ENCODE results near the gene ACOT11. TPM values are rescaled to one million over a fixed set of nuclear protein-coding genes. Genes with fewer than 3 reads are reported as not detected.
"Not testable (repeated sequence)": the region's sequence is repeated elsewhere in the genome, so short reads cannot be mapped to it uniquely, and the experiment has no call there.

The ACOT11 gene
- total RNA-seq, 1 donor from 2014 or later: 0.25 TPM

DNA sequence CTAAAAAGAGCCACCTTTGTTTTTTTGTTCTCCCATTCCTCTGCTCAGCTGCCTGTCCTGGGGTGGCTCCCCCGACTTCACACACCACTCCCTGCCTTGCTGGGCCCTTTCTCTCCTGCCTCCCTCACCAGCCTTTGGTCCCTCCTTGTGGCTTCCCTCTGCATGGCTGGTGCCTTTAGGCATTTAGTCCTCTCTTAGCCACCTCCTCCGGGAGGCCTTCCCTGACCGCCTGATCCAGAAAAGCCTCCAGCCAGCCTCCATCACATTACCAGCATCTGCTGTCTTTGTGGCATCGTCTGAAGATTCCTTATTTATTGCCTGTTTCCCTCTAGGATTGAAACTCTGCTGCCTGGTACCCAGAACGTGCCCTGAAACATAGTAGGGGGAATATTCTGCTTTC, 46.2 kb upstream of the ACOT11 start:
- Mint-ChIP-seq H3K9me3 (ENCODE audit: low read depth) (no peaks in the 10 kb centered on the region), H3K4me3 (ENCODE audit: unreplicated experiment) (no peak overlapping the region), H3K27ac (ENCODE audit: unreplicated experiment) (no peak overlapping the region), H3K27me3 (ENCODE audit: low read depth) (peaks cover 5% of the 10 kb centered on the region), H3K36me3 (ENCODE audit: low read depth) (peaks cover 2% of the 10 kb centered on the region), H3K4me1 (ENCODE audit: low read depth) (peaks cover 17% of the 10 kb centered on the region)
- DNase-seq (ENCODE audit: low spot score): no peak
- TF ChIP-seq, protein P1, sequence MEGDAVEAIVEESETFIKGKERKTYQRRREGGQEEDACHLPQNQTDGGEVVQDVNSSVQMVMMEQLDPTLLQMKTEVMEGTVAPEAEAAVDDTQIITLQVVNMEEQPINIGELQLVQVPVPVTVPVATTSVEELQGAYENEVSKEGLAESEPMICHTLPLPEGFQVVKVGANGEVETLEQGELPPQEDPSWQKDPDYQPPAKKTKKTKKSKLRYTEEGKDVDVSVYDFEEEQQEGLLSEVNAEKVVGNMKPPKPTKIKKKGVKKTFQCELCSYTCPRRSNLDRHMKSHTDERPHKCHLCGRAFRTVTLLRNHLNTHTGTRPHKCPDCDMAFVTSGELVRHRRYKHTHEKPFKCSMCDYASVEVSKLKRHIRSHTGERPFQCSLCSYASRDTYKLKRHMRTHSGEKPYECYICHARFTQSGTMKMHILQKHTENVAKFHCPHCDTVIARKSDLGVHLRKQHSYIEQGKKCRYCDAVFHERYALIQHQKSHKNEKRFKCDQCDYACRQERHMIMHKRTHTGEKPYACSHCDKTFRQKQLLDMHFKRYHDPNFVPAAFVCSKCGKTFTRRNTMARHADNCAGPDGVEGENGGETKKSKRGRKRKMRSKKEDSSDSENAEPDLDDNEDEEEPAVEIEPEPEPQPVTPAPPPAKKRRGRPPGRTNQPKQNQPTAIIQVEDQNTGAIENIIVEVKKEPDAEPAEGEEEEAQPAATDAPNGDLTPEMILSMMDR (IDR thresholded peaks at IDR 0.05): no peak

DNA sequence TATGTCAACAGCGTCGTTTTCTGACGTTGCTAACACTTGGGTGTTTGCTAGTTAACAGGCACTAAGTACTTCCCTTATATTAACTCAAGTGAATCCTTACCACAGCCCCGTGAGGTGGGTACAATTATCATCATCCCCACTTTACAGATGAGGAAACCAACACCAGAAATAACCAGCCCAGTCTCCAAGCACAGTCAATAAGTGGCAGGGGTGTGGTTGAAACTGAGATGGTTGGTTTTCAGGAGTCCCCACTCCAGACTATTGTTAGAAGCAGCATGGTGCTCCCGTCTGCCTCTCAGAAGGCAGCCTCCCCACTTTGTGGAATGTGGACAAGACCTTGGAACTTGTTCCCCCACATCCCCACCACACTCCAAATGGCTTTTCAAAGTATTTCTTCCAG, 45.7 kb upstream of the ACOT11 start:
- Mint-ChIP-seq H3K36me3 (ENCODE audit: low read depth) (no peaks in the 10 kb centered on the region), H3K27me3 (ENCODE audit: low read depth) (peaks cover 5% of the 10 kb centered on the region), H3K27ac (ENCODE audit: unreplicated experiment) (no peak overlapping the region), H3K4me1 (ENCODE audit: low read depth) (peaks cover 17% of the 10 kb centered on the region), H3K9me3 (ENCODE audit: low read depth) (no peaks in the 10 kb centered on the region), H3K4me3 (ENCODE audit: unreplicated experiment) (no peak overlapping the region)
- TF ChIP-seq, protein P1 (IDR thresholded peaks at IDR 0.05): no peak
- no peak for DNase-seq (ENCODE audit: low spot score)

DNA sequence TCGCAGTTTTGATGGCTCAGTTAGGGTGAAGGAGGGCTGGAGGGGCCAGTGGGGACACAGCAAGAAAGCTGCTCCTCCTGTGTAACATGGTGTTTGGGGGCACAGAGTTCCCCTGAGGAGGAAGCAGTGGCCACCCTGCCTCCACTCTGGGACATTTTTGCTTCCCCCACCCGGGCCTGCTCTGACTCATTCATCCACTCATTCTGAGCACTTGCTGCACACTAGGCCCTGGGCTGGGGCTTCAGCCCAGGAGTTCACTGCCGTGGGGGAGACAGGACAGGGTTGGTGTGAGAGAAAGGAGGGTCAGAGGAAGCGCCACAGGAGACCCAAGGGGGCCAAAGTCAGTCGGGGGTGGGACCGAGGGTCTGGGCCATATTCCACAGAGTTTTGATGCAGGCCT, 41.4 kb upstream of the ACOT11 start:
- TF ChIP-seq, protein P1 (IDR thresholded peaks at IDR 0.05): no peak
- no peak overlapping the region for H3K27ac Mint-ChIP-seq (ENCODE audit: unreplicated experiment)

DNA sequence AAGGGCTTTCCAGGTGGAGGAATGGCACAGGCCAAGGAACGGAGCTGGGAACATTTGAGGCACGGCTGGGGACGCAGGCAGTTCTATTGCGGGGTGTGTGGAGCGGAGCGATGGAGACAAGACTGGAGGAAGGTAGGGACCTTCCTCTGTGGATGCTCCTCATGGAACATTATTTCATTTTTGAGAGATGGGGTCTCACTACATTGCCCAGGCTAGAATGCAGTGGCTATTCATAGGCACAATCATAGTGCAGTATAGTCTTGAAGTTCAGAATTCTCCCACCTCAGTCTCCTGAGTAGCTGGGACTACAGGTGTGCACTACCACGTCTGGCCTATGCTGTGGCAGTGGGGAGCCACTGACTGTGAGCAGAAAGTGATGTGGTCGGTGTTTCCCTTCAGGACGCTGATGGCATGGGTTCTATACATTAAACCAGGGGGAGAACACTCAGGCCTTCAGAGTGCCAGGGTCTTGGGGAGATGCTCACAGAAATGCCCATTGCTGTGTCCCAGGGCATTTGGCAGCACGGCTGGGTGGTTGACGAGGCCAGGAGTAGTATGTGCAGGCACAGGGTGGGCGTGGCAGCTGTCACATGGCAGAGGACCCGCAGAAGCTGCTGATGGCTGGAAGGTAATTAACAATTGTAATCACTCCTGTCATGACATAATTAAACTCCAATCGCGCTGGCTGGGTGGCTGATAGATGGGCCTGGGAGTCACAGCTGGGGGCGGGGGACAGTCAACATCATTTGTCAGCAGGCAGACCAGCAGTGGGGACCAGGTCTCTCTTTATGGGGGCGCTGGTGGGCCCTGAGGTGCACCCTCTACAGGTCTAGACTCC, 40.8 kb upstream of the ACOT11 start:
- no peak for DNase-seq (ENCODE audit: low spot score)
- H3K4me3 Mint-ChIP-seq (ENCODE audit: unreplicated experiment): no peak overlapping the region
- H3K27me3 Mint-ChIP-seq (ENCODE audit: low read depth): peaks cover 3% of the 10 kb centered on the region
- H3K9me3 Mint-ChIP-seq (ENCODE audit: low read depth): peaks cover 3% of the 10 kb centered on the region
- peaks cover 6% of the 10 kb centered on the region for H3K4me1 Mint-ChIP-seq (ENCODE audit: low read depth)
- no peaks in the 10 kb centered on the region for H3K36me3 Mint-ChIP-seq (ENCODE audit: low read depth)
- H3K27ac Mint-ChIP-seq (ENCODE audit: unreplicated experiment): no peak overlapping the region
- TF ChIP-seq, protein P1 (IDR thresholded peaks at IDR 0.05): no peak

More for the DNA sequence above, 41.4 kb upstream of the ACOT11 start:
- no peak overlapping the region for H3K4me3 Mint-ChIP-seq (ENCODE audit: unreplicated experiment)
- peaks cover 5% of the 10 kb centered on the region for H3K27me3 Mint-ChIP-seq (ENCODE audit: low read depth)
- peaks cover 3% of the 10 kb centered on the region for H3K9me3 Mint-ChIP-seq (ENCODE audit: low read depth)
- H3K36me3 Mint-ChIP-seq (ENCODE audit: low read depth): no peaks in the 10 kb centered on the region
- peaks cover 6% of the 10 kb centered on the region for H3K4me1 Mint-ChIP-seq (ENCODE audit: low read depth)
- no peak for DNase-seq (ENCODE audit: low spot score)

DNA sequence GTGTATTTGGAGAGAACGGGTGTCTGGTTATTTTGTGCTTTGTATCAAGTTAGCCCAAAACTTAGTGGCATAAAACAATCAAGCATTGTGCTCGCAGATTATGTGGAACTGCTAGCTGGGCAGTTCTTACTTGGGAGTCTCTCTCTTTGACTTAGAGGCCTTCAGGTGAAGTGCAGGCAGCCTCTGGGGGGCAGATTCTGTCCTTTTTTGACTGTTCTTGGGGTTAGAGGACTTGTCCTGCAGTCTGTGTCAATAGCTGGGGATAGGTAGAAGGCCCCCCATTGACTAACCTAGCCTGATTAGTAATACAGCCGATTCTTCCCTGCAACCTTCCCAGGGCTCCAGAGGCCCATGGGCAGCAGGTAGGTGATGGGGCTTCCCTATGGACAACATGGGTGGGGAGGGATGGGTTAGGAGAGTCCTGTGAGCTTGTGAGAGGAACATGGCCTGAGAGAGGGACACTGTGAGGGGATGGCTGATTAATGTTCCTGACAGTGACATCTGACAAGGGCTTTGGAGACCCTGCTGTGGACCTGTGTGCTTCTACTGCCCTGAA, 37.2 kb upstream of the ACOT11 start:
- Mint-ChIP-seq H3K4me1 (ENCODE audit: low read depth) (peaks cover 6% of the 10 kb centered on the region), H3K36me3 (ENCODE audit: low read depth) (no peaks in the 10 kb centered on the region), H3K4me3 (ENCODE audit: unreplicated experiment) (no peak overlapping the region), H3K9me3 (ENCODE audit: low read depth) (peaks cover 3% of the 10 kb centered on the region), H3K27ac (ENCODE audit: unreplicated experiment) (no peak overlapping the region), H3K27me3 (ENCODE audit: low read depth) (no peaks in the 10 kb centered on the region)
- TF ChIP-seq, protein P1 (IDR thresholded peaks at IDR 0.05): no peak
- DNase-seq (ENCODE audit: low spot score): no peak

DNA sequence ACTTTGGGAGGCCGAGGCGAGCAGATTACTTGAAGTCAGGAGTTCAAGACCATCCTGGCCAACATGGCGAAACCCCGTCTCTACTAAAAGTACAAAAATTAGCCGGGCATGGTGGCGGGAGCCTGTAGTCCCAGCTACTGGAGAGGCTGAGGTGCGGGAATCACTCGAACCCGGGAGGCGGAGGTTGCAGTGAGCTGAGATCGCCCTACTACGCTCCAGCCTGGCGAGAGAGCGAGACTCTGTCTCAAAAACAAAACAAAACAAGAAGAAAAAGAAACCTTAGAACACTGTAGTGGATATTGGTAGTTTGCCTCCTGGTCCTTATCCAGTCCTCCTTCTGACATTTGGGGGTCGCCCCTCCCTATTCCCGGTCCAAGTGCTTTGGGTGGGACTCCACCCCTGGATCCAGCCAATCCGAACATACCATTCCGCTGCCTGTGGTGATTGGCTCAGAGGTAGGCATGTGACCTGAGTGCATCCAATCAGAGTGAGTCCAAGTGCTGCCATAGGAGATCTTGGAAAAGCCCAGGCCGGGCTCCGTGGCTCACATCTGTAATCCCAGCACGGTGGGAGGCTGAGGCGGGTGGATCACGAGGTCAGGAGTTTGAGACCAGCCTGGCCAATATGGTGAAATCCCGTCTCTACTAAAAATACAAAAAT, 34.0 kb upstream of the ACOT11 start:
- not testable (repeated sequence) for H3K4me1 Mint-ChIP-seq (ENCODE audit: low read depth); DNase-seq (ENCODE audit: low spot score); H3K27me3 Mint-ChIP-seq (ENCODE audit: low read depth); H3K4me3 Mint-ChIP-seq (ENCODE audit: unreplicated experiment); H3K9me3 Mint-ChIP-seq (ENCODE audit: low read depth); H3K36me3 Mint-ChIP-seq (ENCODE audit: low read depth); H3K27ac Mint-ChIP-seq (ENCODE audit: unreplicated experiment)
